ENCODE measurements around the gene PRKG1.

GRCh38 chr10:51340366-51340765, 266.1 kb downstream of the PRKG1 start:
- TF ChIP-seq POLR2A (IDR thresholded peaks at IDR 0.05): no peak
- no peak for TF ChIP-seq CTCF (IDR thresholded peaks at IDR 0.05)
